ENCODE data around the gene DLG2. TPM values are rescaled to one million over a fixed set of nuclear protein-coding genes. Genes with fewer than 3 reads are reported as not detected.
"Not testable (repeated sequence)": the region's sequence is repeated elsewhere in the genome, so short reads cannot be mapped to it uniquely, and the experiment has no call there.

DLG2 gene
- total RNA-seq, 1 donor from 2014 or later = 13.7 TPM

DNA sequence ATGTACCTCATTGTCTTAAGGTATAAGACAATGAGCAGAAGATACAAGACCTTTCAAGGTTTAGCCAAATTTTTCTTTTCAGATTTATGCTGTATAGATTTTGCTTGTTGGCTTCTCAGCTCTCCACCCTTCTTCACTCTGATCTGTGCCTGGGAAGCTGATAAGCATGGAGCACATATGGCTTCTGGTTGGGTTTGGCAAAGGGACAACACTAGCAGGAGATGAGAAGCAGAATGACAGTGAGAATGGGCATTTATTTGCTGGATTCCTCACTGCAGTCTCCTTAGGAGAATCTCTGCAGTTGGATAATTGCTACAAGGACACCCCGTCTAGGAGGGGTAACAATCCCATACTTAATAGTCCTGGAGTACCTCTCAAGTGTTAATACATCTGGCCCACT is 1866.2 kb downstream of the DLG2 start:
- no peak for DNase-seq

DNA sequence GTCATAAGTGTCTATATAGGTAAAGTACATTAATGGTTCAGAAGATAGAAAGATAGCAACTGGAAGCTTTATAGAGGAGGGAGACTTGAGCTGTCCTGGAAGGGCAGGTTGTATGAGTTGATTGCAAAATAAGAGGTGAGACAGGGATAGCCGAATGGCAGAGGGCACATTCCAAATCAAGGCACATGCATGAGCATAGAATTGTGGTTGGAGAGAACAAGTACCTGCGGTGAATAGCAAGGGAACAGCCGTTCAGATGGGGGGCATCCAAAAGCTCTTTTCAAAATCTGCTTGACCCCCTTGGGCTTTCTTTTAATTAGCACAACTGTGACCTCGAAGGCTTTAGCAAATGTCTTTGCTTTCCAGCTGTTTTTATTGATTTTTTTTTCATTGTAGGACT is 1868.0 kb downstream of the DLG2 start:
- DNase-seq = no peak

DNA sequence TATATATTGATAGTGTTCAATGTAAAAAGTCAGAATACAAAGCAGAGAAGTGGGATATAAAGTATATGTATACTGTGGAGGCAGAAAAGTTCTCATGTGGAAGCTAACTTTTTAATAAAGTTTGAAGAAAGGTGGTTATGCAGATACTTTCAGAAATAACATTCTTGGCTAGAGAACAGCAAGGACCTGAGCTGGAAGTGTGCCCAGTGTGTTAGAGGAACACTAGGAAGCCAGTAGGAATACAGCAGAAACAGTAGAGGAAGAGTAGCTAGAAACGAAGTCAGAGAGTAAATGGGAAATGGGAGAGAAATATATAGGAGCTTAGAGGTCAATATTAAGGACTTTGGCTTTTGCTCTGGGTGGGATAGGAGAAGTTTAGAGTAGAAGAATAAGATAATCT is 1876.1 kb downstream of the DLG2 start:
- no peak for DNase-seq

DNA sequence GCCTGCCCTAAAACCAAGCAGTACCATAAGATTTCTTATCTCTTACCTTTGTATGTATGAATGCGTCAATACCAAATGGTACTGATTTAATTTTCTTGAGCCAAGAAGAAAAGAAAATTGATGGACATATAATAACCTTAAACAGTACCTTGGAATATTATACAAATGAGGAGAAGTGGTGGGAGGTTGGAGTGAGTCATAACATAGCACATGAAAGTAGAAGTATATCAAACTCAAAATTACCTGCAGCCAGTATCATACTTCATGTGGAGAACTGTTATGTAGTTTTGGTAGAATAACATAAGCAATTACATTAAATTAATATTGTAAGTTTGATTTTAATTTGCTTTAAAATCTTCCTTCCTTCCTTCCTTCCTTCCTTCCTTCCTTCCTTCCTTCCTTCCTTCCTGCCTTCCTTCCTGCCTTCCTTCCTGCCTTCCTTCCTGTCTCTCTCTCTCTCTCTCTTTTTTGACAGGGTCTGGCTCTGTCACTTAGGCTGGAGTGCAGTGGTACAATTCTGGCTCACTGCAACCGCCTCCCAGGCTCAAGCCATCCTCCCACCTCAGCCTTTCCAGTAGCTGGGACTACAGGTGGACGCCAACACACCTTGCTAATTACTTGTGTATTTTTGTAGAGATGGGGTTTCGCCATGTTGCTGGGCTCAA is 1880.1 kb downstream of the DLG2 start:
- no peak for DNase-seq

DNA sequence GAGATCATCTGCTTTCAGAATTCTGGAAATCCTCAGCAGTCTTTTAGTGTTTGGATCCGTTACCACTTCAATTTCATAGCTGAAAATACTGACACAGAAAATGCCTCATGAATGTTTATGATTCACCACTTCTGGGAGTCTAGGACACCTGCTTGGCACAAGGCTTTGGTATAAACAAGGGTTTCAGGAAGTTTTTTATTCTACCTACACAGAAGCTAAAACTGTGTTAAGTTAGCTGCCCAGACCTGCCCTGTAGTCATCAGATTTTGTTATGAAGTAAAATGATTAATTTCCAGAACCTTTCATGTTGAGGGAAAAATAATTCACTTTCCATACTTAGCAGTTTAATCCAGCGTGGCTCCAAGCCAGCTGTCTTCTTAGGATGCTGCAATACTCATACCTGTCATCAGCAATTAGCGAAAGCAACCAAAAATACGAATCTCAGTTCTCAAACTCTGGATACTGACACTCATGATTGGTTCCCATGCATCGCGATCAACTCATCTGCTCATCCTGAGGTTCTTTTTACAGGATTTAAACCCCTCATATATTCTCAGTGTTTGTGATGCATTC is 1882.4 kb downstream of the DLG2 start:
- DNase-seq = no peak

DNA sequence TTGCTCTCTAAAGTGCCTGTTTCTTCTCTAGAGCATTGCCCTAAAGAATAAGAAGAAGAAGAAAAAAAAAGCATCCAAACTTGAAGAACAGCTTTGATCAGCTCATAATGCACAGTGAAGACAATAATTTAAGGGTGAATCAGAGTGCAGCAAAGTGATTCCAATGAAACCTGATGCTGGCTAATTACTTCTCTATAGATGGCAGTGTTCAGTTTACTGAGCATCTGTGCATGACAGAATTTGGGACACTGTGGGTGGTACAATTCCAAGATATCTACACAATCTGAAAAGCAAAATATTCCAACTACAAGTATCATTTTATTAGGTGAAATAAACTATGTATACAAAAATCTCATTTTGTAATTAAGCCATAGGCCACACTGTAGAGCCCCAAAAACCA is 1890.5 kb downstream of the DLG2 start:
- DNase-seq = no peak

DNA sequence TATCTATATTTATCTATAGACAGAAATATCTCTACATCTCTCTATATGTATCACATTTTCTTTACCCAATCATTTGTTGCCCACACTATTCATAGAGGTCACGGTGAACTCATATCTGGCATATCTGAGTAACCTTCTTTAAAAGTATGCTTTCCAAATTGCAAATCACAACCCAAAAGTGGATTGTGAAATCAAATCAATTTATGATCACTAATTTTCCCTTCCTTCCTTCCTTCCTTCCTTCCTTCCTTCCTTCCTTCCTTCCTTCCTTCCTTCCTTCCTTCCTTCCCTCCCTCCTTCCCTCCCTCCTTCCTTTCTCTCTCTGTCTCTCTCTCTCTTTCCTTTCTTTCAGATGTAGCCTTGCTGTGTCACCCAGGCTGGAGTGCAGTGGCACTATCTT is 1893.0 kb downstream of the DLG2 start:
- DNase-seq = no peak

DNA sequence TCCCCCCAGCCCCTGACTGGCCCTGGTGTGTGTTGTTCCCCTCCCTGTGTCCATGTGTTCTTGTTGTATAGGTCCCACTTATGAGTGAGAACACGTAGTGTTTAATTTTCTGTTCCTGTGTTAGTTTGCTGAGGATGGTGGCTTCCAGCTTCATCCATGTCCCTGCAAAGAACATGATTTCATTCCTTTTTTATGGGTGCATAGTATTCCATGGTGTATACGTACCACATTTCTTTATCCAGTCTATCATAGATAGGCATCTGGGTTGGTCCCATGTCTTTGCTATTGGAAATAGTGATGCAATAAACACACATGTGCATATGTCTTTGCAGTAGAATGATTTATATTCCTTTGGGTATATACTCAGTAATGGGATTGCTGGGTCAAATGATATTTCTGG is 1895.9 kb downstream of the DLG2 start:
- not testable (repeated sequence) for DNase-seq

DNA sequence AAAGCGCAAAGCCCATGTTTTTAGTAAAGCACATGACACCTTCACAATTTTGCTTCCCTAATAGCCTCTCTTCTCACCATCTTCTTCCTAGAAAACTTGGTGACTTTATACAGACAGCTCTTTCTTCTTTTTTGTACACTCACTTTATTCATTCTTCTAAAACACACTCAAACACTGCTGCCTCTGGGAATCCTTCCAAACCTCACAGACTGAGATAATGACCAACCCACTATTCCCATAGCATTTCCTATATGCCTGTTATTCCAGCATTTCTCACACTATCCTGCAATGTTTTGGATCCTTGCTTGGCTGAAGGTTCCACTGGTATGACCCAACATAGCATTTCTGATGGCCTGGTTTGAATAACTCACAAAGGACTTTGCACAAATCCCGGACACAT is 1898.9 kb downstream of the DLG2 start:
- no peak for DNase-seq

DNA sequence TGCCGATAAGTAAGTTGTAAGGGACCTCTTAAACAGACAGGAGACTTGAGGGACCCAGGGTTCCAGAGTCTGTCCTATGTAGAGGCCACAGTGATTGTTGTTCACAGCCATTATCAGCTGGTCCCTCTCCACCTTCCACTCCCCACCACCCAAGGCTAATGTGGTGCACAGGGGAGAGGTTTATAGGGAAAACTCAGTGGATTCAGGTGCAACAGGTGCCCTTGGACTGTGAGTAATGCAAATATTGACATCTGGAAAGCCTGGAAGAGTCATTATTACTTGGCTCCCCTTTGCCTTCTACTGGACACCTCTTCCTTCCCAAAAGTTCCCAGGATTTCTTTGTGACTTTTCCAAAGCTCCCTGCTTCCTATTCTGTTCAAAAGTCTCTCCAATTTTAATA is 1899.9 kb downstream of the DLG2 start:
- no peak for DNase-seq

DNA sequence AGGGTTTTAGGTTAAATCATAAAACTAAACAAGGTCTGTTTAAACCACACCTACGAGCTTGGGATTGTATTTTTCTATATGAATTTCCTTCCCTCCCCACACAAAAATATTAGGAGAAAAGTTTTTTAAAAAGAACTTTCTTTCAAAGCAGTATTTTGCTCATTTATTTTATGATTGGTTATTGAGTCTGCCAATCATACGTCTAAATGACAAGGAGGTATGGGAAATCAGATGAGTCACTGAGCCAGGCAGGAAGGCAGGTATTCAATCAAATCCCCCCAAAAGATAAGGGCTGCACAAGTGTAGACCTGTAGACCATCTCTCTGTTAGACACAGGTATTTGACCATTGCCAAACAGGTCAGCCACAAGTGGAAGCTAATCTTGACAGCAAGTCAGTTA is 1900.8 kb downstream of the DLG2 start:
- no peak for DNase-seq

DNA sequence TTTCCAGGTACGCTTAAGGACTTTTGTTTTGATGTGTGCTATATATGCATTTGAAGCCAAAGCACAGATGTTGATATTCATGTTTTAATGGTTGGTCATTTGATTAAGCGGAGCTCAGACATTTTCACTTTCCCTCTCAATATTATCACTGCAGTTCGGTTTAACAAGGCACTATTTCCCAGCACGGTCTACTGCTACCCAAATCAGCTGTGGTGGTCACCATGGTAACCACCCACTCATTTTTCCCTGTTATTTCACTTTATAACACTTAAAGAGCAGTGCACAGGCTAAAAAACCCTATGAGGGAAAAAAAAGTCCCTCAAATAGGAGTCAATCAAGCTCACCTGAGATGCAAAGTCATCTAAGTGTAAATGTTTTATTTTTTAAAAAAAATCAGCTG is 1901.4 kb downstream of the DLG2 start:
- DNase-seq = peak; percentile 1

DNA sequence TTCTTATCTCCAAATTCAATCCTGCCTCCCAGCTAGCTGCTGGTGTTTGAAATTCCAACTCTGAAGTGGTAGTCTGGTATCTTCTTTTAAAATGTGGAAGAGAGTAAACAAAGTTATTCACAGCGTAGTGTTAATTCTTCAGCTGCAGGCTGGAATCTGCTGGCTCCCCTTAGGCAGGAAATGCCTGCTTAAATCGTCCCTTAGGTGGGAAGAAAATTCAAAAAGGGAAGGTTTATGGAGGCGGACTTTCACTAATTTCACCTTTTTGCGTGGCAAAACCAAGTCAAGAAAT is 1901.9 kb downstream of the DLG2 start:
- no peak for DNase-seq

DNA sequence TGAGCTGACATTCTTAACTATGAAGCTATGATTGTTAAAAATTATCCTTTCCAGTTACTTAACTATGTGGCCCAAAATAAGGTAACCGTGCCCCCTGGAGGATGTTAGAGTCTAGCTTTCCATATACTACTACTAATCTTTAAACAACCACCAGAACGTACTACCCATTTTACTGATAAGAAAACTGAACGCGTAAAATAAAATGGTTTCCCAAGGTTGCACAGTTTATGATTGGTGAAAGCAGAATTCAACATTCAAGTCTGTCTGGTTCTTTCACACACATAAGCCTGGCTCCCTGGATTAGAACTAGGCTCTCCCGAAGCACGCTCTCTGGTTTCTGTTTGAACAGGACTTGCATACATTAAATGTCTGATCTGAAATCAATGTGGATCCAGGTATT is 1903.1 kb downstream of the DLG2 start:
- peak; percentile 72 for DNase-seq

DNA sequence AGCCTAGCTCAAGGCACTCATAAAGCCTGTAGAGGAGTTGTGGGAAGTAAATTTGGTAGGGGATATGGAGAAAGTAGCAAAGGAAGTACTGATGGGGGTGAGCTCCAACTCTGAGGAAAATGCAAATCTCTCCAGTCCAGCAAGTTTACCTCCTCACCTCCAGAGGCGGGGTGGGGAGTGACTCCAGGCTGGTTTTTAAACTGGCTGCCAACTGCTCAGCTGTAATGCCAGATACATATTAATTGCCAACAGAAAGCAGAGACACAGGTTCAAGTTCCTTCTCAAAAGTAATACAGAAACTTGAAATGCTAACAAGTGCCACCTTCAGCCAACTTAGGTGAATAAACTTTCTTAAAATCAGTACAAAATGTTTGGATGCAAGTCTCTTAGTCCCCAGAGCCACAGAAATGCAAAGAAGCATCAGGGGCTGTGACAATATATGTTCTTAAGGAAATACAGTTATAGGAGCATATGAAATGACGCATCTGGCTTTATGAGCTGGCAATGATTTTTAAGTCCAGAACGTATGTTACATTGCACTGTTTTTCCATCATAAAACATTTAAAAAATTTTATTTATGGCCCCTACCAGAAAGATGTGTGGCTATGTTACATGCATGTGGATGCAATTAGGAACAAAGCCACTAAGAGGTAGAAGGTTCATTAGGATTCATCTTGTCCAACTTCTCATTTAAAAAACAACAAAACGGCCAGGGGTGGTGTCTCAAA is 1904.6 kb downstream of the DLG2 start:
- DNase-seq = peak; percentile 33

DNA sequence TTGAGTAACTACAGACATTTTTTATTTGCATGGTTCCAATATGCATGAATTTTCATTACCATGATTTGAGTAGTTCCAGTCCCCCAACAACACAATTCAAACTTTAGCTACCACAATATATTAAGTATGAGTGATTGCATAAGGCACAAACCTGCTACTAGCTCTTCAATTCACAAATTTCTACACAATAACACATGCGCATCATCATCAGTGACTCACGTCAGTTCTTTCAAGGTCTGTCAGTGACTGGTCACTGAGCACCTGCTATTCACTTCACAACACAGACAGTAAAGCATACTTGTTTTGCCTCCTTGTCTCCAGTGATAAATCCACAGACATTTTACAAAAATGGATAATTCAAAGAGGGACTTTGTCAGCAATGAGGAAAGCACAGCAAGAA is 1905.9 kb downstream of the DLG2 start:
- no peak for DNase-seq

DNA sequence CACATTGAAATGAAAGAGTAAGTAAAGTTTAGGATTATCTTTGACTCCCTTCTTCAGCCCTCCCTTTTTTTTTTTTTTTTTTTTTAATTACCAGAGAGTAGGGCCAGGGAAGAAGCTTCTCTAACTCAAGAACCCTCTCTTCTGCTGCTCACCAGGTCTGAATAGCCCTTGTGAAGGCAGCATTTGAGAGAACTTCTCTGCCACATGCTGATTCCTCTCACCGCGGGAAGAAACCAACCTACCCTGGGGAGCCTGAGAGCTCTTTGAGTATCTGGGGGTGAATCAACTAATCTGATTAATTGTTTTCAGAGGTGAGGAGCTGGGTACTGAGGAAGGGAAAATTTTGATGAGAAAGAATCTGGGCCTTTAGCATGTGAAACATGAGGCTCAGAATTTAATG is 1906.5 kb downstream of the DLG2 start:
- no peak for DNase-seq

DNA sequence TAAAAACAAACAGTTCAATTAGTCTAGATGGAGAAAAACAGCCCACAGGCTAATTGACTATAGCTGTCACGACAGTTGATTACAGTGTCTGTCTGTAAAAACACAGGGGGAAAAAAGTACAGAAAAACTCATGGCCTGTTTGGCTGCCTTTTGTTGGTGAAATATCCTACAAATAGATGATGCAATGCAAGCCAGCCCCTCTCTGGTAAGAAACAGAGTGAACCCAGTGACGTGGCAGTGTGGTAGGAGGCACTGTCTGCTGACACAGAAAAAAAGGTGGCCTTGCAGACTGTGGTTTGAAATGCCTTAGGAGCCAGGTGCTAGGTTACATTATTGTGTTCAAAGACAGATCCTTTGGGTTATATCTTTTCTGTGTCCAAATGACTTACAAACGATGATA is 1909.6 kb downstream of the DLG2 start:
- DNase-seq = no peak

DNA sequence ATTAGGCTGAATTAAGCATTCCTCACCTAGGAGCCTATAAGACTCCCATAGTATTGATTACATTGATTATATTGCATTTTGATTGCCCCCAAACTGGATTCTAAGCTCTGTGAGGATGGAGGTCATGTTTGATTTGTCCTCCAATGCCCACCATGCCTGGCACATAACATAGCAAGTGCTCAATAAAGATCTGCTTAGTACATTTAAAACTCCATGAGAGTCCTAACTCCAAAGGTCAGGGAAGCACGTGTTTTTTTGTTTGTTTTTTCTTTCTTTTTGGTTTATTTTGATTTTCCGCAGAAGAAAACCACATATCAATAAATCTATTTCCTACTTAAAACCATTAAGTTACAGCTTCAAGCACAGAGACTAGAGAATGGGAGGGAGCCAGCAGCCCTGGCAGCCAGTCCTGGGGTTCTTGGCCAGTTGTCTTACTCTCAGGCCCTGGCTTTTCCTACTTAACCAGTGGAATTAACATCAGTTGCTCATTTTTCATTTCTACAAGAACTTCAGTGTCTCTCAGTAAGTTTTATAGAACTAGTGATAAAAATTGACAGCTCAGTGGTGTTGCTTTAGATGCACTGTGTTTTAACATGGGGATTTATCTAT is 1911.1 kb downstream of the DLG2 start:
- peak; percentile 13 for DNase-seq

DNA sequence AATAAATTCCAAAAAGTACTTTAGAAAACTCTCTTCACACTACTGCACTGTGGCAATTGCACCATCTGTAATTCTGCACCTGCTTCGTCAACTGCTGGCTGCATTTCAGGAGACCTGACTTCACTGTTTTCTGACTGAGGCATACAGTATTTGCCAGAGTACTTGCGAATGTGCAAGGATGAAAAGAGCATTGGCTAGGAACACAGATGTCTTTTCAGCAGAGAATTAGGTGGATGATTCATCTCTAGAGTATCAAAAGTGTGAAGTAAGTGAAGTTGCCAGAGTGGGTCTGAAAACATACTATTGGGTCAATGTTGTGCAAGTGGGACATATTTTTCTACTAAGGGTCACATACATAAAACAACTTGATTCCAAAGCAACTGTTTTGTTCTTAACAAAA is 1913.4 kb downstream of the DLG2 start:
- peak; percentile 6 for DNase-seq

DNA sequence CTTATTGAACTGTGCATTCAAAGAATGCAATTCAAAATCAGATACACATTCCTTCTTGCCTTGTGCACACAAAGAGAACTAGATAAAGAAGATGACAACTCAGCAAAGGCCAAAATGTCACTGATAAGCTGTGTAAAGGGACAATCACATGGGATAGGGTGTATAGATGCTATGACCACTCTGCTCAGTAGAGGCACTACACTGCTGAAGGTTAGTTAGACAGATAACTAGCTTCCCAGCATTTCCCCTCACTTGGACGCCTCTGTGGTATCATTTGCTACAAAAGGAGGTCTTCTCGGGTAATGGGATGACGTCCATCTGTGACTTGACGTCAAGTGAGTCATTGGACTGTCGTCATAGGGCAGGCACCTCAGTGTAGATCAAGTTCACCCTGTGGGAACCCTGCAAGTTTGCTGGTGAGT is 1916.0 kb downstream of the DLG2 start:
- DNase-seq = no peak

DNA sequence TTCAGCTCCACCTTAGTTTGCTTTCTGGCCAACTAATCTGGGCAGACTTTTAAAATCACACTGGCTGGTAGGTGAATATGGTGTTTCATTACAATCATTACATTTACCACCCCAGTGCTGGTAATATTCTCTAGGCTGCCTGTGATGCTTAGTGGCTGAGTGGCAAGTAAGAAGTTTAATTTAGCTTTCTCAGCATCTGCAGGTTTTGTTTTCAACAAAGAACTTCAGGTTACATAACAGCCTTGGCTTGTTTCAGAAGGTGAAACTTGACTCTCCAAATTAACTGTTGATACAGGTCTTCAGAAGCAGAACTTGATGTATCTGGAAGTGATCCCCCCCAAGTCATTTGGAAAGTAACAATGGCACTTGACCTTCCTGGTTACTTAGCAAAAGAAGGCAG is 1917.7 kb downstream of the DLG2 start:
- DNase-seq = no peak

DNA sequence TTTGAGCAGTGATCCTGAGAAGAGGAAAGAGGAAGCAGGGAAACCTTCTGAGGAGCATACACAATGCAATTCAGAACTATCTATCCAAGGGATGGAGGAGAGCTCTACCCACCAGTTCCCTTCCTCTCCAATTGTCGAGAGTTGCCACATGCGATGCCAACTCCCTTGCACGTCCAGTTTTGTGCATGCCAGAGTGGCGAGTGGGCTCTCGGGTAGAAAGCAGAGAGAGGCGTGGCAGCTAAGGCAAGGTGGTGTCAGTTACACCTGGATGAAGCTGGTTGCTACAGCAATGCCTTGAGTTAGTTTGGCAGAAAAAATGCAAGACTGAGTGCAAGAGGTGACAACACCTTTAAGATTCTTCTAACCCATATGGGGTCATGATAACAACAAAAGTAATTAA is 1920.6 kb downstream of the DLG2 start:
- DNase-seq = no peak

DNA sequence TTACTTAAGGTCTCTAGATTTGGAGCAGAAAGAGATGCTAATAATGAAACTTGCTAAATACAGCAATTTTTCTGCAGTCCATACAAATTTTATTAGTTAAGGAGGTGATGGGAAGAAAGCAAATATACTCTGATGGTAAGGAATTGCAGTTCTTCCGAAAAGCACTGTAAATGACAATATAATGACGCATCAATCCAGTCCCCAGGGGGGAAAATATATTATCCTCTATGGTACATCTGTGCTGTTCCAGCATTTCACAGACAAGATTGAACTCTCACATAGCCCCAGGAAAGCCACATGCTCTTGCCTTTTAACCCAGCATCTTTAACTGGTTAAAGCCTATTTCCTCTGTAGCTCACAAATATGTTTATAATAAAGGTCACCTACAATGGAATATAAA is 1924.3 kb downstream of the DLG2 start:
- no peak for DNase-seq
